Measurements from ENCODE around the gene SUSD3.

DNA sequence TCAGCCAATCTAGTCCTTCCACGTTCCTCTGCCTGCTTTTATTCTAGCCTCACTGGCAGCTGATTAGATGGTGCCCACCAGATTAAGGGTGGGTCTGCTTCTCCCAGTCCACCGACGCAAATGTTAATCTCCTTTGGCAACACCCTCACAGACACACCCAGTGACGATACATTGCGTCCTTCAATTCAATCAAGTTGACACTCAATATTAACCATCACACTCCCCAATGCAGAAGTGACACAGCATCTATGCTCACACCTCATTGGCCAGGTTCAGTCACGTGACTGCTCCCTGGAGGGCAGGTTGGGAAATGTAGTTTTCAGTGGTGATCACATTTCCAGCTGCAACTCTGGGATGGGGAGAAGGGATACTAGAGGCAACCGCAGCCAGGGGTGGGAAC, 13.0 kb downstream of the SUSD3 start:
- TF ChIP-seq EZH2 (IDR thresholded peaks at IDR 0.05; ENCODE audit: low read length, missing control alignments) = no peak
- TF ChIP-seq, protein P1, sequence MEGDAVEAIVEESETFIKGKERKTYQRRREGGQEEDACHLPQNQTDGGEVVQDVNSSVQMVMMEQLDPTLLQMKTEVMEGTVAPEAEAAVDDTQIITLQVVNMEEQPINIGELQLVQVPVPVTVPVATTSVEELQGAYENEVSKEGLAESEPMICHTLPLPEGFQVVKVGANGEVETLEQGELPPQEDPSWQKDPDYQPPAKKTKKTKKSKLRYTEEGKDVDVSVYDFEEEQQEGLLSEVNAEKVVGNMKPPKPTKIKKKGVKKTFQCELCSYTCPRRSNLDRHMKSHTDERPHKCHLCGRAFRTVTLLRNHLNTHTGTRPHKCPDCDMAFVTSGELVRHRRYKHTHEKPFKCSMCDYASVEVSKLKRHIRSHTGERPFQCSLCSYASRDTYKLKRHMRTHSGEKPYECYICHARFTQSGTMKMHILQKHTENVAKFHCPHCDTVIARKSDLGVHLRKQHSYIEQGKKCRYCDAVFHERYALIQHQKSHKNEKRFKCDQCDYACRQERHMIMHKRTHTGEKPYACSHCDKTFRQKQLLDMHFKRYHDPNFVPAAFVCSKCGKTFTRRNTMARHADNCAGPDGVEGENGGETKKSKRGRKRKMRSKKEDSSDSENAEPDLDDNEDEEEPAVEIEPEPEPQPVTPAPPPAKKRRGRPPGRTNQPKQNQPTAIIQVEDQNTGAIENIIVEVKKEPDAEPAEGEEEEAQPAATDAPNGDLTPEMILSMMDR (conservative IDR thresholded peaks at IDR 0.05 in 1 of 2, IDR thresholded peaks at IDR 0.05 in 1 of 2; ENCODE audit: low read depth in 1 of 2, low read length in 2 of 2) = no peak
